HG02840 (cell line): ENCODE results near the gene SSH3.
"Not testable (repeated sequence)": the region's sequence is repeated elsewhere in the genome, so short reads cannot be mapped to it uniquely, and the experiment has no call there.

Experiments
- ATAC-seq: cut with Tn5 transposase; IDR thresholded peaks from one replicate; pipeline ENCODE4 v1.9.1; 2021; ENCODE audit warnings: mild to moderate bottlenecking, moderate library complexity, moderate number of reproducible peaks; ENCODE audit not compliant: unreplicated experiment, low FRiP score

Gene SSH3

GRCh38 chr11:67308031-67308866 is 4.9 kb downstream of the SSH3 start:
- no peak for ATAC-seq

- no peak for ATAC-seq
Observed at GRCh38 chr11:67309166-67309565, 5.8 kb downstream of the SSH3 start.

GRCh38 chr11:67309661-67310061 is 6.3 kb downstream of the SSH3 start:
- ATAC-seq: no peak

GRCh38 chr11:67310246-67311050 is 7.1 kb downstream of the SSH3 start:
- ATAC-seq: no peak

- ATAC-seq: no peak
Observed at GRCh38 chr11:67311051-67311555, 7.8 kb downstream of the SSH3 start.

- ATAC-seq: no peak
Observed at GRCh38 chr11:67311556-67312082, 8.3 kb downstream of the SSH3 start.

- ATAC-seq: no peak
Observed at GRCh38 chr11:67312187-67313021, 9.1 kb downstream of the SSH3 start.

GRCh38 chr11:67313125-67313890 is 10.0 kb downstream of the SSH3 start:
- ATAC-seq: no peak

GRCh38 chr11:67314218-67314617 is 10.9 kb downstream of the SSH3 start:
- ATAC-seq: no peak

GRCh38 chr11:67315325-67315909 is 12.1 kb downstream of the SSH3 start:
- ATAC-seq: no peak

GRCh38 chr11:67316882-67317204 is 13.5 kb downstream of the SSH3 start:
- ATAC-seq: peak; percentile 2

- peak; percentile 92 for ATAC-seq
Observed at GRCh38 chr11:67317205-67317887, 14.0 kb downstream of the SSH3 start.

- ATAC-seq: no peak
Observed at GRCh38 chr11:67317888-67318555, 14.7 kb downstream of the SSH3 start.

GRCh38 chr11:67318876-67319275 is 15.5 kb downstream of the SSH3 start:
- not testable (repeated sequence) for ATAC-seq

GRCh38 chr11:67320011-67320410 is 16.7 kb downstream of the SSH3 start:
- ATAC-seq: no peak

- no peak for ATAC-seq
Observed at GRCh38 chr11:67320691-67321090, 17.4 kb downstream of the SSH3 start.

GRCh38 chr11:67321313-67321871 is 18.1 kb downstream of the SSH3 start:
- no peak for ATAC-seq

- ATAC-seq: no peak
Observed at GRCh38 chr11:67322049-67322448, 18.7 kb downstream of the SSH3 start.
